SW480 (cell line): ENCODE results near the gene SLC7A7.
"Not testable (repeated sequence)": the region's sequence is repeated elsewhere in the genome, so short reads cannot be mapped to it uniquely, and the experiment has no call there.

Experiments
- DNase-seq: peaks from one replicate; pipeline ENCODE4 v3.0.0-alpha.2; 2016; ENCODE audit warnings: low spot score

SLC7A7 gene

DNA sequence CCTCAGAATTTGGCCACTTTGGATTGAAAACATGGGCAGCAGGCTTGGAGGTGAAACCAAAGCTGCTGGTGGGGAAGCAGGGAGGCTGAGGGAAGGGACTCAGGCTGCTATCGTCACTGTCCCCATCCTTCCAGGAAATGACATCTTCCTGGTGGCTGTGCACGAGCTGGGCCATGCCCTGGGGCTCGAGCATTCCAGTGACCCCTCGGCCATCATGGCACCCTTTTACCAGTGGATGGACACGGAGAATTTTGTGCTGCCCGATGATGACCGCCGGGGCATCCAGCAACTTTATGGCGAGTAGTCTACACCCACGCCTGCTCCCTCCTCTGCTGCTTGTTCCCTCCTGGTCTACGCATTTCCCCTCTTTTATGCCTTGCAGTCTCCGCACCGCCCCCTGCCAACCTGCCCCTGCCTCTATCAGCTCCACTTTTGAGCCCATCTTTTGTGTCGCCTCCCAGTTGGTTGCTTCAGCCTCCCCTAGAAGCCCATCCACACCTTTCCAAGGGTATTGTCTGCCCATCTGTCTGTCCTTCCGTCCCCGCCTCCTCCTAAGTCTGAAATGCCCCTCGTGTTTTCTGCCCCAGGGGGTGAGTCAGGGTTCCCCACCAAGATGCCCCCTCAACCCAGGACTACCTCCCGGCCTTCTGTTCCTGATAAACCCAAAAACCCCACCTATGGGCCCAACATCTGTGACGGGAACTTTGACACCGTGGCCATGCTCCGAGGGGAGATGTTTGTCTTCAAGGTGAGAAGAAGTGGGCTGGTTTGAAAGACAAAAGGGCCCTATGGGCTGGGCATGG is 28.1 kb upstream of the SLC7A7 start:
- DNase-seq: no peak

DNA sequence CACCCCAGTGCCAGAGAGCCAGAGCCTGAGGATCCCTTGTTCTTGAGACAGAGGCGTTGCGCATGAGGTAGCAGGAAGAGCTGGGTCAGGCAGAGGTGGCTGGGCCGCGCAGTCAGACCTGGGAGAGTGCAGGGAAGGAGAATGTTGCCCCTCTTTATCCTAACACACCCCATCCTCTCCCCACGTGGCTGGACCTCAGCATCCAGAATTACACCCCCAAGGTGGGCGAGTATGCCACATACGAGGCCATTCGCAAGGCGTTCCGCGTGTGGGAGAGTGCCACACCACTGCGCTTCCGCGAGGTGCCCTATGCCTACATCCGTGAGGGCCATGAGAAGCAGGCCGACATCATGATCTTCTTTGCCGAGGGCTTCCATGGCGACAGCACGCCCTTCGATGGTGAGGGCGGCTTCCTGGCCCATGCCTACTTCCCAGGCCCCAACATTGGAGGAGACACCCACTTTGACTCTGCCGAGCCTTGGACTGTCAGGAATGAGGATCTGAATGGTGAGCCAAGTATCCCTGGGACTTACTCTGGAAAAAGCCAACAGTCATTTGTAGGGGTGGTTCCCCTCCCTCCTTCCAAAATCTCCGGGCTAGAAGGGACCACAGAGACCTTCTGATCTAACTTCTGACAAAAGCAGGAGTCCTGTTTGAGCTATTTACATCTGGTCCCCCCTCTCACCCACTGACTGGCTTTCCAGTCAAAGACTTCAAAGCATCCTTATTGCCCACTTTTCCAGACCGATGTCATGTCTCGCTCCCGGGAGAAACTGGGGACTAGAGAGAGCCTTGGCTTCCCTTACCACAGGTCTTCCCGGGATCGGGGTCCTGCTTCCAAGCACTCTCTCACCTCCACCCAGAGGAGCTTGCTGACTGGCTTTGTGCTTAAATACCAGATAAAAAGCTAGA is 27.2 kb upstream of the SLC7A7 start:
- DNase-seq: no peak

DNA sequence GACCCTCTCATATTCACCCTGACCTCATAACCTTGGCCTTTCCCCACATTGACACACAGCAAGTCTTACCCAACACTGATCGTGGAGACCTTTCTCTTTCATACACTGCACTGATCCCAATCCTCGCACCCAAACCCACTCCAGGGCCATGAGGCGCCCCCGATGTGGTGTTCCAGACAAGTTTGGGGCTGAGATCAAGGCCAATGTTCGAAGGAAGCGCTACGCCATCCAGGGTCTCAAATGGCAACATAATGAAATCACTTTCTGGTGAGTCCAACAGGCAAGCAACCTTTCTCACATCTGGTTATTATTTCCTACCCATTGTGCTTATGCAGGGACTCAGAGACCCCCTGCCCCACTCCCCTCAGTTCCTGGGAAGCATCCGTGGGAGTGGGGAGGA is 26.5 kb upstream of the SLC7A7 start:
- DNase-seq: no peak

DNA sequence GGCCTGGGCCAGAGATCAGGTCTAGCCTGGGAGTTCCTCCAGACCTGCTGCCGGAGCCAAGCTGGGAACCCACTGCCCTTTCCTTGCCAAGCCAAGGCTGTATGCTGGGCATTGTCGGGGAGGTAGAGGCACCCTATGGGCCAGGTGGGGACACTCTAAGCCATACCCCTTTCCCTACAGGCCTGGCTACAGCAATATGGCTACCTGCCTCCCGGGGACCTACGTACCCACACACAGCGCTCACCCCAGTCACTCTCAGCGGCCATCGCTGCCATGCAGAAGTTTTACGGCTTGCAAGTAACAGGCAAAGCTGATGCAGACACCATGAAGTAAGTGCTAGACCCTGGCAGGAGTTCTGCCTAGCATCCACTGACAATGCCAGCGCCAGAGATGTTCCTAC is 26.1 kb upstream of the SLC7A7 start:
- DNase-seq: no peak

DNA sequence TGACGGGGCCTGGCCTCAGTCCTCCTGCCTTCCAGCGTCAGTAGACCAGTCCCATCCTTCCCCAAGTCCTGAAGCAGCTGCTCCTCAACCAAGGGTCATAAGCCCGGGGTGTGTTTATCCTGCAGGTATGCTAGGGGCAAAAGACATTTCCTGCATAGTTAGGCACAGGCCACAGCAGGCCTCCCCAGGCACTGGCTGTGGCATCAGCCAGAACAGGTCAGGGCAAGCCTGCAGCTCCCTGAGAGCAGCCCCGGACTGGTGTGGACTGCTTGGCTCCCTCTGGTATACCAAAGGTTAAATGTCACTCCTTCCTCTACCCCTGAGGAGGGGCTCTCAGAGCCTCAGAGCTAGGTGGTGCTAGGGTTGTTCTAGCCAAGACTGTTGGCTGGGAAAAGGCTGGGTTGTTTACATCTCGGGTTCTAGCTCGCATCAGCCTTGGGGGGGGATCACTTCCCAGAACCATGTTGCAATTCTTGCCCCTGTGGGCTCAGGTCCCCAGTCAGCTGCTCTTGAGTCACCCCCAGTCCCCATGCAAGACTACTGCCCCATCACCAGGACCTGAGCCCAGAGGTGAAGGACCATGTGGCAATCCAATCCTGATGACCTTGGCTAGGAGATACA is 24.0 kb upstream of the SLC7A7 start:
- DNase-seq: no peak

DNA sequence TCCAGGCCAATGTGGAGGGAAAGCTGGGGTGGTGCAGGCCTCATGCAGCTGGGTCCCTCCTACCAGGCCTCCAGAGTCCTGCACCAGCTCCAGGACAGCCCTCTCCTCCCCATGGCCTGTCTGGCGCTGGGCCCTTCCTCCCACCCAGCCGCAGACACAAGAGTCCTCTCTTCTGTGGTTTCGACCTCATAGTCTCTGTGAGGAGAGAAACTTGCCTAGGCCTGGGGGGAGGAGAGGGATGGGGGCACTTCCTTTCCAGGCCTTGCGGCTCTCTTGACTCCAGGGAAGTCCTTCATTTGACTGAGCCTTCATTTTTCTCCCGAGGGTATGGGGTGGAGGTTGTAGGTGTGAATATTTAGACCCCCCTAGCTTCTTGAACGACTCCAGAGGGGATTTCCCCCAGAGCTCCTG is 23.4 kb upstream of the SLC7A7 start:
- no peak for DNase-seq

DNA sequence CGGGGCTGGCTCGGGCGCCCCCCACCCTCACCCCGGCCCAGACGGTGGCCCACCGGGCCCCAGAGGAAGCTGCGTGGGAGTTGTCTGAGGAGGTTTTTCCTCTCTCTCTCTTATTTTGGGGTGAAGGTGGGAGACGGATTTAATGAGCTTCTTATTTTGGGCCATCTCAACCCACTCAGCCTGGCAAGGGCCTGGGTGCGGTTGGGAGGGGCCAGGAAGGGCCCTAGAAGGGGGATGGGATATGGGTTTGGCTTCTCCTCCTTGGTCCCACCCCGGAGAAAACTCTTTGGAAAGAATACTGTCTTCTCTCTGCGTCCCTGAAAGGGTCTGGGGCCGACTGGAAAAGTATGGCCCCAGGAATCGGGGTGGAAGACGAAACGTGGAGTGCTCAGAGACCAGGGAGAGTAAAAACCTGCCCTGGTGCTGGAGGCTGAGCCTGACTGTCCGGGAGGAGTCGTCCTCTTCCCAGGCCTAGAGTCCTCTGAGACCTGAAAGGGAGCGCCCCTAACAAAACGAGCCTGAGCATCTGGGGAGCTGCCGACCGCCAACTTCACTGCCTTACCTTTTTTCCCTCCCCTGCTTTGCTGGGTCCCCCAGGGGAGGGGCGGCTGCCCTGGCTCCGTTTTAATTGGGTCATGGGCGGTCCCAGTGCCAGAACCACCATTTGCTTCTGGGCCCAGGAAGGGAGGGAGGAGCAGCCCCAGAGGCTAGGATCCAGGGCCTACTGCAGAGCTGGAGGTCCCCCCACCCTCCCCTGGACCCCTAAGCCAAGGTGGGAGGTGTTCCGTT is 22.7 kb upstream of the SLC7A7 start:
- no peak for DNase-seq

DNA sequence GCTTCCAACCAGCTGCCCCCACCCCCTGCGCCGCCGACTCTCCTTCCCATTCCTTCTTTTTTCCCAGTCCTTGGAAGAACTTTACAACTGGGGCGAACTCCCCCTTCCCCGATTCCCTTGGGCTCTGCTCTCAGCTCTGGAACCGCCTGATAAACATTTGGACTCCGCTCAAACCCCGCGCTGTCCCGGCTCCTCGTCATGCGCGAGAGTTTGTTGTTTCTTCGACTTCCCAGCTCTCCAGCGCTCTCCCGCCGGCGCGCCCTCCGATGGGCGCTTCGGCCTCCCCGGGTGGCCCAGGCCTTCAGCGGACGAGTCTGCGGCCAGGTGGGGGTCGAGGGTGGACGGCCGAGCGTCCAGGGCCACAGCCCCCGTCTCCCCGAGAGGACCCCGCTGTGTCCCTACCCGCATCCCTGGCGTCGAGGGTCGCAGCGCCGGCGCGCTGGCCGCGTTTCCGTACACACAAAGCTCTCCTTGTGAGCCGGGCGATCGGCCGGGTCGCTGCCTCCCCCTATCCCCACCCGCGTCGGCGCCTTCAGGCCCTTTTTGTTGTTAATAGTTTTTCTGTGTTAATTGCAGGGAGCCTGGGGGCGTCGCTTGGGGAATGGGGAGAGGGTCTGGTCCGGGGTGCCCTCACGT is 22.0 kb upstream of the SLC7A7 start:
- no peak for DNase-seq

DNA sequence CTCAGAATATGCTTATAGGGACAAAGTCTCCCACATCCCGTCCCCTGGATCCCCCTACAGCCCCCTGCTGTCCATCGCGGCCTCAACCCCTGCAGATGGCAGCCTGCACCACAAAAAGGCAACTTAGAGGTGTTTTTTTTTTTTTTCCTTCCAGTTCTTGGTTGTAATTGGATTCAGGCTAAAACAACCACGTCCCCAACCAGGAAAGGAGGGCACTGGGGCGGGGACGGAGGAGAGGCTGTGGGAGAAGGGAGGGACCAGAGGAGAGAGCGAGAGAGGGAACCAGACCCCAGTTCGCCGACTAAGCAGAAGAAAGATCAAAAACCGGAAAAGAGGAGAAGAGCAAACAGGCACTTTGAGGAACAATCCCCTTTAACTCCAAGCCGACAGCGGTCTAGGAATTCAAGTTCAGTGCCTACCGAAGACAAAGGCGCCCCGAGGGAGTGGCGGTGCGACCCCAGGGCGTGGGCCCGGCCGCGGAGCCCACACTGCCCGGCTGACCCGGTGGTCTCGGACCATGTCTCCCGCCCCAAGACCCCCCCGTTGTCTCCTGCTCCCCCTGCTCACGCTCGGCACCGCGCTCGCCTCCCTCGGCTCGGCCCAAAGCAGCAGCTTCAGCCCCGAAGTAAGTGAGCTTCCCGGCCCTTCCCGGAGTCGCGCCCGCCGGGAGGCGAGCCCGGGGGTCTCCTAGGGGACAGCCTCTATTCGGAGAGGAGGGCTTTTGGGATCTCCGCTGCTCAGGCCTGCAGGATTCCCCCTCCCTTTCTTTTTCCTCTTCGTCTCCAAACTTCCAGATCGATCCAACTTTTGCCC is 21.3 kb upstream of the SLC7A7 start, which contains the start of gene MMP14:
Gene MMP14, plus strand, starts transcription at position 285 of the 813 bp plus-strand sequence. Its CDS starts 233 bp downstream, at position 518.
- DNase-seq: peak; percentile 47

DNA sequence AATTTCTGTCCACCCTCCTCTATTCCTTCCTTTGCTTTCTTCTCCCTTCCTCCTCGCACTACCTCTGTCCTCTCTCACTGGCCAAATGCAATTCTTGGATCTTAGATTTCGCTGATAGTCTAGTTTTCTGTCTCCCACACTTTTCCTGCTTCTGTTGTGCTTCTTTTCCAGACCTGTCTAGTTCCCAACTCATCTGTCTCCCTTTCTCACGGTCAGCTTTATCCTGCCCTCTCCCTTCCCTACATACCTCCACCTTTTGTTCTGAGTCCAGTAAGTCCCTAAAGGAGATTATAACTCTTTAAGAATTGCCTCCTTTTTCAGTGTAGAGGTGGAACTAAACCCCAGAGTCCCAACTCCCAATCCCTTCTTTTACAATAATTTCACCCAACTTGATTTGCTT is 20.3 kb upstream of the SLC7A7 start:
- DNase-seq: no peak

DNA sequence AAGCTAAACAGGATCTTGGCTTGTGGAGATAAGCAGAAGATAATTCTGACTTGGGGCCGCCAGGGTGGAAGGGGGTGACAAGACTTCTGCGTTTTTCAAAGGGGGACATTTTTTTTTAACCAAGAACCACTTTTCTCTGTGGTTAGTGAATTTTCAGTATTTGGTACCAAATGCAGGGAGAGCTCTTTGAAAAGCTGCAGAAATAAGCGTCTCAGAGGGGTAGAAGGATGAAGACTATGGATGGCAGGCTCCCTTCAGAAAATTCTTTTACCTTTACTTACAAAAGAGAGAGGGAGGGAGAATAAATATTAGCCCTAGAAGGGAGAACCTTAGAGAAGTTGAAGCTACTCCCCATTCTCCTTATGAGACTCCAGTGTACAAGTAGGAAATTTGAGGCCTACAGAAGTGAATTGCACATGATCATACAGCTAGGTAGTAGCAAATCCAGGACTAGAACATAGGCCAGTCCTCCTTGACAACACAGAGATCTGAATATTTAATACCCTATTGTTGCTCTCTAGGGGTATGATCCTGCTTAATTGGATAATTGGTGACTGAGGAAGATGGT is 15.3 kb upstream of the SLC7A7 start:
- DNase-seq: no peak

DNA sequence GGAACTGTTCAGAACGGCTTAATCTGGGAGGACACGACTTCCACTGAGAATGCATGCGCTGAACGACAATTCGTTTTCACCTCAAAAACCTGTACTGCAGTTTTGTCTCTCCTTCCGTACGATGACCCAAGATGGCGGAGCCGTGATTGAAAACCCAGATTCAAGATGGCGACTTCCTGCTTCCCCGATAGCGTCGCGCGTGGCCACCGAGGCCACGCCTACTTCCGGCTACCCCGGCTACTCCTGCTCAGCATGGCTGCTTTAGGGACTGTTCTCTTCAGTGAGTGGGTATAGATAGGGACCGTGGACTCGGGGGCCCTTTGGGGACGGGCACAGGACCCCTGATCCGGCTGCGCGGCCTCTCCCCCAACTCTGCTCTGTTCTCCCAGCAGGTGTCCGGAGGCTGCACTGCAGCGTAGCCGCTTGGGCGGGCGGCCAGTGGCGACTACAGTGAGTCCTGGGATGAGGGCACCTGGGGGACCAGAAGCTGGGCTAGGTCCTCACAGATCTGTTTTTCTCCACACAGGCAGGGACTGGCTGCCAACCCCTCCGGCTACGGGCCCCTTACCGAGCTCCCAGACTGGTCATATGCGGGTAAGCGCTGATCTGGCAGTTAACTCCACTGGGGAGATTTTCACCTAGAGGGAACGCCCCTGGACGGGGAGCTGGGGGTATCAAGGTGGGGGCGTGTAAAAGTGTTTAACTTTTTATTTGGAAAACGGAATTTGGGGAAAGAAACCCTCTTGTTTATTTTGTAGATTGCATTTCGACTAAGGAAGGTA is 14.6 kb upstream of the SLC7A7 start, which contains the start of gene MRPL52:
Gene MRPL52, plus strand, starts transcription at position 227 of the 782 bp plus-strand sequence. Its CDS starts 26 bp downstream, at position 253.
- peak; percentile 89 for DNase-seq

DNA sequence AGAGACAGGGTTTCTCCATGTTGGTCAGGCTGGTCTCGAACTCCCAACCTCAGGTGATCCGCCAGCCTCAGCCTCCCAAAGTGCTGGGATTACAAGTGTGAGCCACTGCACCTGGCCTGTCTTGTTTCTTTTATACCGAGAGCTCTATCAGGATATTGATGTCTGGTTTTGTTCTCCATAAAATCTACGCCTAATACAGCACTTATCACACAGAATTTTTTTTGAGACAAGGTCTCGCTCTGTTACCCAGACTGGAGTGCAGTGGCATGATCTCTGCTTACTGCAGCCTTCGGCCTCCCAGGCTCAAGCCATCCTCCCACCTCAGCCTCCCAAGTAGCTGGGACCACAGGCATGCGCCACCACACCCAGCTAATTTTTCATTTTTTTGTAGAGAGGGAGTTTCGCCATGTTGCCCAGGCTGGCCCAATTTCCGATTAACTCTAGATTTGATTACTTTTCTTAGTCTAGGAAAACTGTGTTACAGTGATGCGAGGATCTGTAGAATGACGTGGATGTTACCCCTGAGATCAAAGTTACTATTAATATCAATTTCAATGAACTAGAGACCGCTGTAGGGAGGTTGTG is 13.9 kb upstream of the SLC7A7 start:
- DNase-seq: not testable (repeated sequence)

DNA sequence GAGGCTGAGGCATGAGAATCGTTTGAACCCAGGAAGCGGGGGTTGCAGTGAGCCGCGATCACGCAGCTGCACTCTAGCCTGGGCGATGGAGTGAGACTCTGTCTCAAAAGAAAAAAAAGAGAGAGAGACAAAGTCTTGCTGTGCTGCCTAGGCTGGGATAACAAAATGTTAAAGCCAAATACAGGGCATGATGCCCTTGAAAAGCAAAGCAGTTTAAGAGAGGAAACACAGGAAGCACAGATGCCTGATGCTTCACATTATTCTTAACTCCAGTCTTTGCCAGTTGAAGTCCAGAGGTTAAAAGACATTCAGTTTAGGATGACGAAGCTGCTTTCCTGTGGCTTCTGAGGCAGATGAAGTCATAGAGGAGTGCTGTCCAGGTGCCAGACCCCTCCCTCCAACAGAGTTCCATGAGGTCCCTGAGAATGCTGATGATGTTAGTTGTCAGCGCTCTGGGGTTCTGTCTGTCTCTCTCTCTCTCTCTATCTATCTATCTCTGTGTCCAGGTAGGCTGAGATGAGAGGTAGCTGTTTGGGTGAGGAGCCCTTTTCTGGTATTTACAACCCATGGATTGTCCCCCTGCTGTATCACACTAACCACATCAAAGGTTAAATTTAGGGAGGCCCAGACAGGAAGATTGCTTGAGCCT is 9.6 kb upstream of the SLC7A7 start:
- peak; percentile 98 for DNase-seq

DNA sequence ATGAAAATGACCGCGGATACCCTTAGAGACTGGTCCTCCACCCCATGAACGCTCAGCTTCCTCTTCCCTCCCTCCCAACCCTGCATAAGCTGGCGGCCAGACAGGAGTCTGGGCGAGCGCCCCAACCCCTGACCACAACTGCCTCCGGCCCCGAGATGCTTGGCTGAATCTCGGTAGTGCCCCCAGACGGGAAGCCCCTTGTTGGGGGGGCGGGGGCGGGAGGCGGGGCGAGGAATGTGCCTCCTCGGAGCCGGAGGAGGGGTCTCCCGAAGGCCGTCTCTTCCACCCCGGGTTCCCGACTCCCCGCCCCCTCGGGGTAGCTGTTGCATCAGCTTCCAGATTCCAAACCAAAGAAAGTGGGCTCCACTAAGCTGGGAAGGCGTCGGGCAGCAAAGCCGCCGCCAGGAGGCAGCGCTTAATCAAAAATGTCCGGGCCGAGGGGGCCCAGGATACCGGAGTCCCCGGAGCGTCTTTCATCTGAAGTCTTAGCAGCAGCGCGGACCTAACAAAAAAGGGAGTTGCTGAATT is 7.4 kb upstream of the SLC7A7 start:
- peak; percentile 83 for DNase-seq

DNA sequence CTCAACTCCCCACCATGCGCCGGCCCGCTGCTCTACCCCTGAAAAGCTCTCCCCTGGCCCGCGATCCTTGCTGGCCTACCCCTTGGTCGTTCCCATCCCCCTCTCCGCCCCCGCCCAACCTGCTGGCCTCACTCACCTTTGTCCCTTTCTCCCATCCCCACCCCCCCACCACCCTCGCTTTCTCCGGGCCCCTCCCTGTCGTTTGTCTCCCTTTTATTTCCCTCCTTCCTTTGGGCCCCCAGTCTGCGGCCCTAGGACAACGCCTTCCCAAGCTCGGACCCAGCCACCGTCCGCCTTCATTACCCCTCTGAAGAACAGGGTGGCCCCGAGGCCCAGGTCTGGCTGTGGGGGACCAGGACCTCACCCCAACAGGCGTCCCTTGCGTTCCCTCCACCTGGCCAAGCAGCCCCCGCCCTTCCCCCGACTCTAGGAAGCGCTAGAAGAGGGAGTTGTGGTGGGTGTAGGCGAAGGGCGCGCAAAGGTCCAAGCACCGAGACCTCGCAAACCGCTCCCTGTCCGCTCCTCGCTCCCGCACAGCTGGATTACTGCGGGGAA is 6.9 kb upstream of the SLC7A7 start:
- DNase-seq: peak; percentile 26

DNA sequence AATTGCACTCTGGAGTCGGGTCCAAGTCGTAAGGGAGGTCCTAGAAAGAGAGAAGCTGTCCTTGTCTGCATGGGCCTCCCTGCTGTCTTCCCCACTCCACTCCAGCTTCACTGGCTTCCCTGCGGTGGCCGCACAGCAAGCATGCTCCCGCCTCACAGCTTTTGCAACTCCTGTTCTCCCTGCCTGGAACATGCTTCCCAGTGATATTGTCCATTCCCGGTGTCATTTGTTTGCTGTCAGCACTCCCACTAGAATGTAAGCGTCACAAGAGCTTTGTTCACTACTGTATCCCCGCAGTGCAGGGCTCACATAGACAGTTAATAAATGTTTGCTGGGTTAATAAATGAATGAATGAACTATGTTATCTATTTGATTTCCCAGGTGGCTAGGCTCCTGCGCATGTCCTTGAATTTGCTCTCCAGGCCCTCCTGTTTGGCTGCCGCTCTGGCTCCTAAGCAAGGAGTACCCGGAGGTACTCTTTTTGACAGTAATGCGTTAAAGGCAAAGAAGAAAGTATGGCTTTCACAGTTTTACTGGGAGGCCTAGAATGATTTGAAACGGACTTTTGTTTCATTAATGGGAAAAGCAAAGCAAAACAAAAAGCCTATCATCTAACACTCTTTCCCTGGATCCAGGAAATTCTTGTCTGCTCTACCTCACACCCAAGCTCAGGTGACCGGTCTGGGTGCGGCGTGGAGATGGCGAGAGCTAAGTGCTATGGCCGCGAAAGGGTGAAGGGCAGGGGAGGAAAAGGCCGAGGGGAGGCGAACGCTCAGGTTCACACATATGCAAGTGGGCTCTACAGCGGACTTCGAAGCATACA is 6.2 kb upstream of the SLC7A7 start:
- peak; percentile 43 for DNase-seq
